HG02970 (cell line): ENCODE data around the gene PRRG1.
"Not testable (repeated sequence)": the region's sequence is repeated elsewhere in the genome, so short reads cannot be mapped to it uniquely, and the experiment has no call there.

Experiments used
- ATAC-seq: cut with Tn5 transposase; IDR thresholded peaks from one replicate; pipeline ENCODE4 v1.9.1; 2021; ENCODE audit warnings: mild to moderate bottlenecking, moderate library complexity, moderate number of reproducible peaks; ENCODE audit not compliant: unreplicated experiment, low FRiP score

PRRG1 gene

DNA sequence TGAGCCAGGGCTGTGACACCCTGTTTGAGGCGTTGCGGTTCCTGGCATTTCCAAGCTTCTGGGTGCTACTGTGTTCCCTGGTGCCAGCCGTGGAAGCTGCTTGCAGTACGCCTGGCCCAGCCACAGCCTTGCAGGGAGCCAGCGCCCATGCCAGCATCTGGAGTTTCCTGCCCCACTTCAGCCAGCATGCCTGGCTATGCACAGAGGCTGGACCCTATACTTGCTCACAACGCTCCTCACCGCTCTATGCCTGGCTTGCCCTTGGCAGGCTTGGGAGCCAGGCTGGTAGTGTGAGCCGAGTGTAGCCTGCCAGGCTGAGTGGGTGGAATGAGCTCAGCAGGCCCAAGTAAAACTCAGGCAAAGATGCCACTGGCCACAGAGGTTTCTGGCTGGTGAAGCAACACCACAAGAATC, 22.4 kb downstream of the PRRG1 start:
- no peak for ATAC-seq

GRCh38 chrX:37378404-37378803, 29.2 kb downstream of the PRRG1 start:
- no peak for ATAC-seq

DNA sequence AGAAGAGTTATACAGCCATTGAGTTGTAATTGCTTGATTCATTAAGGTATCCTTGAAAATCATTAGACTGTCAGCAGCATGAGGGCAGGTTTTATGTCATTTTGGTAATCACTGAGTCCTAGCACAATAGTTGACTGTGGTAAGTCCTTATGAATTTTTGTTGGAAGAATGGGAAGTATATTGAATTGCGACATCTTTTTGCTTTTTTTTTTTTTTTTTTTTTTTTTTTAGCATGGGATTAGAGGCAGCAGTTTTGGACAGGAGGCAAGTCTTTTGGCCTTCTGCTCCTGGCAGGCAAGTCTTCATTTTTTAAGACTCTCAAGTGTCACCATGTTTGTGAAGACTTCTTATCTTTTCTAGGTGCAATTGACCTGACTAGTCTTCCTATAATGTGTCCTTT, 29.7 kb downstream of the PRRG1 start:
- no peak for ATAC-seq

DNA sequence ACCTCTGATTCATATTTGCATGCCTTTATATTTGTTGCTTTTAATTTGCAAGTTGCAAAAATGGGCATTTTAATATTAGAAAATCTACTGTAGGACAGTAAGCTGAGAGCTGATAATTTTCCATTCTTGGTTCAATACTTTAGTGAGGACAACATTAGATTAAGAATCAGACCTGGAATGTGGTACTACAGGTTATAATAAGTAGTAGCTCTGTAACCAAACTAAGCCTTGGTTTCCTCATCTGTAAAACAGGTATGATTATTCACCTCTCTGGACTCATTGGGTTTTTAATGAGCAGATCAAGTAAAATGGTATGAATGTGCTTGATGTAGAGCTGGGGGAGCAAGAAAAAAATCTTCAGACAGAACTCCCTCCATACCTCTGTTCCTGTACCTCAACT, 31.1 kb downstream of the PRRG1 start:
- no peak for ATAC-seq

- ATAC-seq = no peak
Measured at GRCh38 chrX:37380924-37381323, 31.8 kb downstream of the PRRG1 start.

DNA sequence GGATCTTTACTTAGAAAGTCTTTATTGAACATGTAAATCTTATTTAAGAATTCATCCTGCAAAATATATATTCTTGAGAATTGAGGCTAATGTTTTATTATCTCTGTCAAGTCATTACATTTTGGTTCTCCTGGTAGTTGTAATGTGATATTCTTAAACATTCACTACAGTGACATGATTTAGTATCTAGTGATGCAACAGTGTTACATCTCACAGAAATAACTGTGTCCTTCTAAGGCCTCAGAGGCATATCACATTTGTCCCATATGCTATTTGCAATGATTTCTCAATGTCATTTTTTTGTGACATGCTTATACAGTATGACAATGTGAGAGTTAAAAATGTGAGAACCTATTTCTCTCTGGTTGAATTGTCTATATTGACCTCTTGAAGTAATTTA, 34.1 kb downstream of the PRRG1 start:
- ATAC-seq = no peak

- ATAC-seq = no peak
Measured at GRCh38 chrX:37388413-37388812, 39.2 kb downstream of the PRRG1 start.

DNA sequence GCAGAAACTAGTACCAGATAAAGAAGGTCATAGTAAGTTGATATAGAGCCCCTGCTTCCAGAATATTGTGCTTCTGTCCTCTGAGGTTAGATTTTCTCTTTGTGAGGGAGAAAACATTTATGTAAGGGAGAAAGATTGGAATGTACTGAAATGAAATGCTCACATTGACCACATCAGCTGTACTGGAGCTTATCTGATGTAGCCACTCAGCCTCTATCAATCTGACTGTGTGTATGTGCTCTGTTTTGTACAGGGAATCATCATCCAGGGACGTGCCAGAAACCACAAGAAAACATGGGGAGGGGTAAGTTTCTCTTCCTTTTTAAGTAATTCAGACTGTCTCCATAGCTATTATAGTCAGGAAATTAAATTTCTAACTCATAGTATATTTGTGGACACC, 56.8 kb downstream of the PRRG1 start:
- no peak for ATAC-seq

DNA sequence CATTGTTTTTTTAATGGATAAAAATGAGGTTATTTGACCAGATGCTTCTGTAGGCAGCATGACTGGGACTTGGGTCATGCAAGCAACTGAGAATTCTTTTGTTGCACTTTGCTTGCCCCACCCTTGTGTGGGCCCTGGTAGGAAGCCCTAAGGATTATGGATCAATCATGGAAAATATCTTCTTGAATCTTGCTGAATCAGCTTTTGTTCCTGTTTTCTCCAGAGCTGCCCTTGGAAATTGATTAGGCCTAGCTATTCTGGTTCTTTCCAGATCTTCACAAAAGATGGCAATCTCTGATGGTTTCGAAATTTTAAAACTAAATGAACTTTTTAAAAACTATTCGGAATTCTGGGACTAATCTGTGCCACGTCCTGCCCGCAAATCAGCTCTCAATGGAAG, 58.6 kb downstream of the PRRG1 start:
- ATAC-seq = no peak

- no peak for ATAC-seq
Measured at GRCh38 chrX:37409278-37409677, 60.1 kb downstream of the PRRG1 start.

- ATAC-seq = no peak
Measured at GRCh38 chrX:37420185-37420584, 71.0 kb downstream of the PRRG1 start.

GRCh38 chrX:37420756-37421155, 71.6 kb downstream of the PRRG1 start:
- ATAC-seq = no peak

DNA sequence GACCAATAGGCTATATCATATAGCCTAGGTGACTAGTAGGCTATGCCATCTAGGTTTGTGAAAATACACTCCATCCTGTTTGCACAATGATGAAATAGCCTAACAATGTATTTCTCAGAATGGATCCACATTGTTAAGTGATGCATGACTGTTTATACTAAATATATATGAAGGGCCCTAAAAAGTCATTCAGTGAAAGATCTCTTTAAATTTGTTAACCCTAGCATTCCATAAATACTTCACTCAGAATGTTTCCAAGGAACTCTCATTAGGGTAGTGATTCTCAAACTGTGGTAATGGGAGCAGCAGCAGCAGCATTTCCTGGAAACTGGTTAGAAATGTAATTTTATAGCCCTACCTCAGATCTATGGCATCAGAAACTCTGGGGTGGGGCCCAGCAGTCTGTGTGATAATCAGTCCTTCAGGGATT, 74.9 kb downstream of the PRRG1 start:
- no peak for ATAC-seq

DNA sequence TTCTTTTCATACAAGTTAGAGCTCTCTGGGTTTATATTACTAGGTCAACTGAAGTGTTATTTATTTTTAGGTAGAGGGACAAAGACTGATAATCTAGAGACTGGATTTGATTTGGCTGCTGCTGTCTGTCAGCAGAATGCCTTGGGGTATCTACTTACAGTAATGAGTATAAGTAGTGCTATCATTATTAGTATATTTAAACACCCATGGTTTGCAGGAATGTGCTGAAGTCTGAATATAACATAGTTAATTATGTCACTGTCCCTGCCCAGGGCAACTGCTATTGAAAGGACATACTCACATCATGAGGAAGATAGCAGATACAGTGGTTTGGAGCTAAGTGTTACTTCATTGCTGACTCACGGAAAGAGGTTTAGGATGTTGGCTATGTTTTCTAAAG, 76.2 kb downstream of the PRRG1 start:
- ATAC-seq = no peak

GRCh38 chrX:37428962-37429361, 79.8 kb downstream of the PRRG1 start:
- ATAC-seq = not testable (repeated sequence)

GRCh38 chrX:37434362-37434761, 85.2 kb downstream of the PRRG1 start:
- ATAC-seq = no peak

DNA sequence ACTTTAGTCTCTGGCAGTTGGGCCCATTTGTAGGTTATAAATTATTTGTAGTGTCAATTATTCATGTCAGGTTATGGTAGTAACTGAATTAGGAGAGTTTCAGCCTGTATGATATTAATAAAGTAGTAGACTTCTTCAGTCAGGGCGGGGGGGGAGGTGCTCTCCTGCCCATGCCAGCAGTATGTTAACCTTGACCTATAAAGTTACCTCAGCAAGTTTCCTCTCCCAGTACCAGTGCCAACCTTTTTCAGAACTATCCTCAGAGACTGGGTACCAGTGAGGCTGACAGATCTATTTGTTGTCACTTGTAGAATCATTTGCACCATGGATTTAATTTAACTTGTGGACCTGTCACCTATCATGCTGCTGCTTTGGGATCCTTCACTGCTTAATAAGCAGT, 88.0 kb downstream of the PRRG1 start:
- ATAC-seq = no peak

GRCh38 chrX:37441377-37441776, 92.2 kb downstream of the PRRG1 start:
- no peak for ATAC-seq

DNA sequence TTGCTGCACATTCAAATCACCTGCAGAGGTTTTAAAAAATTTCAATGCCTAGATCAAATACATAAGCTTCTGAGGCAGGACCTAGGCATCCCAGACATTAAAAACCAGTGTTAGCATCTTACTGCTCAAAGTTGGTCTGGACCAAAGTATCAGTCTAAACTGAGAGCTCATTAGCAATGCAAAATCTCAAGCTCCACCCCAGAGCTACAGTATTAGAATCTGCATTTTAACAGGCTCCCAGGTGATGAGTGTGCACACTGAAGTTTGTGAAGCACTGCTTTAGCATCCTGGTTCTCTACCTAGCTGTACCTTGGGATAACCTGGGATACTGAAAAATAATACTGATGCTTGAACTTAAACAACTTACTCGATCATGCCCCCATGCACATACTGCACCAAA, 96.0 kb downstream of the PRRG1 start:
- ATAC-seq = no peak

- ATAC-seq = no peak
Measured at GRCh38 chrX:37453821-37454220, 104.7 kb downstream of the PRRG1 start.

GRCh38 chrX:37454537-37455285, 105.5 kb downstream of the PRRG1 start:
- no peak for ATAC-seq

GRCh38 chrX:37455381-37455780, 106.2 kb downstream of the PRRG1 start:
- ATAC-seq = no peak

DNA sequence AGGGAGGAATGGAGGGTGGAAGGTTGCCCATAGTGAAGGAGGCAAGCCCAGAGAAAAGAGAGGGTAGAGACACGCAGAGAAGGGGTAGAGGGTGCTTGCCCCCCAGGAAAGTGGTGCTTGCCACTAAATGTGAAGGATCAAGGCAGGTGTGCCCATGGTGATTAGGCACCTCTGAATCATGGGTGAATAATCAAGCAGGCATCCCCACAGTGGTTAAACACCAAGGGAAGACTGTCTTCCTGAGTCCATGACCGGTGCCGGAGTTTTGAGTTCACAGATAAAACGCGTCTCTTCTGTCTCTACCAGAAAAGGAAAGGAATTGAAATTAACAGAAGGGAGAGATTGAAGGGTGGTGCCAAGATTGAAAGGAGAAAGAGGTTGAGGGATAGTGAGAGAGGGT, 111.1 kb downstream of the PRRG1 start:
- ATAC-seq = not testable (repeated sequence)
